Mucosa of gallbladder (tissue), 1 donor: ENCODE measurements around the gene FRG2C. TPM values are rescaled to one million over a fixed set of nuclear protein-coding genes. Genes with fewer than 3 reads are reported as not detected.
"Not testable (repeated sequence)": the region's sequence is repeated elsewhere in the genome, so short reads cannot be mapped to it uniquely, and the experiment has no call there.

ENCODE experiments used
- DNase-seq: peaks from one replicate; pipeline ENCODE4 v3.0.0-alpha.2; 2020; ENCODE audit warnings: low spot score
- total RNA-seq: library from RNA; stranded (reverse); gene quantifications from one replicate; pipeline ENCODE4 v1.2.1, GENCODE V29; 2021
- donor health status: DM: no; HTN: no; CAD: no.

The FRG2C gene
- not detected for total RNA-seq

DNA sequence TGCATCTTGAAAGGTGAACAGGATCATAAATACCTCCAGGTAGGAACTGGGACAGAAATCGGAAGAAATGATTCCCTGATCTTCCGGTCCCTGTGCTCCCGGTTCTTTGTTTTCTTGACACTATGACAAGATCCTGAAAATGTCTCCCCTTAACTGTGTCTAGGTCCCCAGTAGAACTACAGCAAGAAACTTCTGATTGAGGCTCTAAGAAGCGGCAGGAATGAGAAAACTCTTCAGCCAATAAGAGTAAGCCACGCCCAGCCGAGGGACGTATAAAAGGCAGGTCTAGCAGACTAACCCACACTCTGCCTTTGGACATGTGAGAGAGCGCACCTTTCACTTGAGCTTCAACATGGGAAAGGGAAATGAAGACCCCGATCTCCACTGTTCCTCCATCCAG is at the start of gene FRG2C:
Gene FRG2C, plus strand, starts transcription at position 301 of the 400 bp plus-strand sequence. Its CDS starts 52 bp downstream, at position 353.
- not testable (repeated sequence) for DNase-seq

DNA sequence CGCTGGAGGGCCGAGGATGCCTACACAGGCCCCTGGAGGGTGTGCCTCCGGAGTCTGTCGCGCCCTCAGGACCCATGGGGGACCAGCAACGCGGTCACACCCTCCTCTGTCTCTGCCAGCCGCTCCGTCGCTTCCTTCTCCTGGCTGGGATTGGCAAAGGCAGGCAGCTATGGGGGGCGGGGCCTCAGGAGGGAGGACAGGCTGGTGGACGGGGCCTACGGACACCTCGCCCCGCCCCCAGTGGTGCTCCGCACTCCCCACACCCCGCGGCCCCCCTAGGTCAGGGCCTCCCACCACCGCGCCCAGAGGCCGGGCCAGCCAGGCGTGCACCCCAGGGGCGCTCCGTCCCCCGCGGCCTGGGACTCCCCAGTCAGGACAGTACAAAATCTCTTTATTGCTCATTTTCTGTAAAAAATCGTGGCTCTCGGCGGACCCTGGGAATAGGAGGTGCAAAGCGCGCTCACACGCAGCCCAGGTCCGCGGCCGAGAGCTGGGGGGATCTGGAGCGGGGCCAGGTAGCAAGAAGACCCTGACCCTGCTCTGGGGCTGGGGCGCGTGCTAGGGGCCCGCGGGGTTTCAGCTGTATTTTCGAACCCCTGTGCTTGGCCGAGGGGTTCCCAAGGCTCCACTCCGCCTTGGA is 45.3 kb upstream of the FRG2C start:
- peak; percentile 66 for DNase-seq

DNA sequence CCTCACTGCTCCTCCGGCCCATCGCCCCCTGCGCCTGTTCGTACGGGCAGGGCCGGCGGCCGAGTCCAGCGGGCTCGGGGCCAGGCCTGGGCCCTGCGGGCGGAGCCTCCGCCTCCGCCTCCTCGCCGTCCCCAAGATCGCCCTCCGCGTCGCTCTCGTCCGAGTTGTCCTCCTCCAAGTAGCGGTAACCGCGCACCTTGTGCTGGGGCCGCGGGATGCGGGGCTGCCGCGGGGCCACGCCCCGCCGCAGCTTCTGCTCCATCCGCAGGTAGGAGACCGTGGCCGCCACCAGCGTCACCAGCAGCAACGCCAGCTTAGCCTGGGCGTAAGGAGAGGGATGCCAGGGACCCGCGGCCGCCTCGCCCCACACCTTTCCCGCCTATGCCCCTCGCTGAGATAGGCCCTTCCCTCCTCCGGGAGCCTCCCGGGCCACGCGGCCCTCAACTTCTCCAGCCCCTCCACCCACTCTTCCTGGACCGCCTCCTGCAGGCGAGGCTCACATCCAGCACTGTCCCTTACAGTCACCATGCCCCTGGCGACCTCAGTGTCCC is 44.6 kb upstream of the FRG2C start:
- not testable (repeated sequence) for DNase-seq

DNA sequence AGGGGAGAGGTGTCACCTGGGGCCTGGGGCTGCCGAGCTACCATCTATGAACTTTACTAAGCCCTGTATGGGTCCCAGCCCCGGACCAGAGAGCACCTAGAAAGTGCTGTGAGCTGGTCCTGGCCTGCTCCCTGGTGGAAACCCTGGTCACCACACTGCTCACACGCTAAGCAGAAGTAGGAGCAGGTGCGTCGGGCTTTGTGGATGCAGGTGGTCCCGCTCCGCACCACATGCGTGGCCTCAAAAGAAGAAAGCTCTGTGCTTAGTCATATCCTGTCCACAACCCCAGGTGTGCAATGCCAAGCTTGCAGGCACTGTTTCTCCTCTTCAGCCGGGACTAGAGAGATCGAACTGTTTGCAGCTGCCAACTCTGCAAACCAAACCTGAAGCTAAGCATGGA is 42.4 kb upstream of the FRG2C start:
- not testable (repeated sequence) for DNase-seq

DNA sequence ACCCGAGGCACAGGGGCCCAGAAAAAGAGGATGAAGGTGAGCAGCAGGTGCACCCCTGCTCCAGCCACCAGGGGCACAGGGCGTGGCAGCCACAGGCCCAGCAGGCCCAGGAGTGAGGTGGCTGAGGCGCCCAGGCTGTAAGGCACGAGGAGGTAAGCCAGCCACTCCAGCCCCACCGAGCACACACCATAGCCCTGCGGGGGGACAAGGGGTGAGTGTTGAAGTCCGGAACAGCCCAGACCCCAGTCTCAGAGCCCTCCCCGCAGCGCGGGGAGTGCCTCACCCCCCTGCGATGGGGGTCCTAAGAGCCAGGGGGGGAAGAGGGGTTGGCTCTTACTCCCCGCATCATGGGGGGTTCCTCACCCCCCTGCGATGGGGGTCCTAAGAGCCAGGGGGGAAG is 40.5 kb upstream of the FRG2C start:
- DNase-seq: not testable (repeated sequence)

DNA sequence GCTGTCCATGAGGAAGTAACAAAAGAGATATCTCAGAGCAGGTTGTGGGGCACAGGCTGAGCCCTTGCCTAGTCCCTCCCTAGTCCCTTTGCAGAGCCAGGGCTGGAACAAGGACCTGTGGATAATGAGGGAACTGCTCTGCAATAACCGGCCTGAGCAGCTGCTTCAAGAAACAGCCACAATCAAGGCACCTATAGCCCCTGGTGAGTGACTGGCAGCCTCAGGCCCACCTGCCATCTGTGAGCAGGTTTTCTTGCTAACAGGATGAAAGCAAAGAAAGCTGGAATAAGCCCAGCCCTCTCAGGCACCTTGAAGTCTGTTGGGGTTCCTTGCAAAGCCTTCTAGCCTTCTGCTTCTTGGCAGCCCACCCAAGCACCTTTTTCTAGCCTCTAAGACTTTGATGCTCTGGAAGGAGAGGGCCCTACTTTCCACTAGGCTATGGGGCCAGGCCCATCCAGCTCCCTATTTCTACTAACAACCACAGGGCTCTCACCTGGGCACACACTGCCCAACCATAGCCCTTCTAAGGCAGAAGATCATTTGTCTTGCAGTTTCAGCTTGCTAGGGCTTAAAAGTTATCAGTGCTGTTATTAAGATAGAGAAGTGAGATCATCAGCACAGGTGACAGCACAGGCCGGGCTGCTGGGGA is 33.1 kb upstream of the FRG2C start:
- DNase-seq: not testable (repeated sequence)

DNA sequence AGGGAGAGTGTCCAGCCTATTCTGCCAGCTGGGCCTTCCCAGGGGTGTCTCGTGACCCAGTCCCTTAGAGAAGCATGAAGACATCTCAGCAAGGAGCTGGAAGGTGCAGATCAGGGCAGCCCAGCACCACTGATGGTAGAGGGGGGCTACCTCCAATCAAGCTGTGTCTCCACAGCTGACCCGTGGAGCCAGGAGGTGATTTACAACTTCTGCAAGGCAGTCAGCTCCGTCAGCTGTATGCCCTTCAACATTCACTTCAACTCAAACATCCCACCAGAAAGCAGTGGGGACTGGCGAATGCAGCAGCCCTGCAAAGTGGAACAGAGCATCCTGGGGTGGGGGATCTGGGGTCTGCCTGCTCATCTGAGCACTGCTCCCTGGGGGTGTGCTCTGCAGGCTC is 32.6 kb upstream of the FRG2C start:
- no peak for DNase-seq

DNA sequence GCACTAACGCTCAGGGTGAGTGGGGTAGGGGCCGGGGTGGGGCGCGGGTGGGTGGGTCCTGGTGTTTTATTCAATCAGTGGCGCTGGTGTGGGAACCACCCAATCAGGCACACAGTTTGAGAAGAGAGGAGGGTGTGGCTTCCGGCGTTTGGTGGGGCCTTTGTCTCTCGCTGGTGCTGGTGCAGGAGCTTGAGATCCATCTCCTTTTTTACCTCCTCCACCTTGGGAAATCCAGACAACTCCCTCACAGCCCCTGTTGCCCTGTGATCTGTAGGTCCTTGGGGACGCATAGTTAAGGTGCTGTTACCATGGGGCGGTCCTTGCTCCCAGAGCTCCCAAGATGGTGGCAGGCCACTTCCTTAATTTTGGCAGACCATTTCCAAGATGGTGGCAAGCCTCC is 25.2 kb upstream of the FRG2C start:
- not testable (repeated sequence) for DNase-seq

DNA sequence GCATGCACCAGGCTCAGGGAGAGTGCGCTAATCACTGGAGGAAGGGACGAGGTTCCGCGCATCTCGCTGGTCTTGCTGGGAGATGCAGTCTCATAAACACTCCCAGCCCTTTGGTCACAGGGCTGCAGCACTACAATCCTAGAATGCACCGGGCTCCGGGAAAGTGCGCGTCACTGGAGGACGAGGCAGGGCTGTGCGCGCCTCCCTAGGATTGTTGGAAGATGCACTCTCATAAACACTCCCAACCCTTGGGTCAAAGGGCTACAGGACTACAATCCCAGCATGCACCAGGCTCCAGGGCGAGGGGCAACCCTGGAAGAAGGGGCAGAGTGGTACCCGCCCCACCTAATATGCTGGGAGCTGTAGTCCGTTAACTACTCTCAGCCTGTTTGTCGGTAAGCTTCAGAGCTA is 23.0 kb upstream of the FRG2C start:
- peak; percentile 90 for DNase-seq

DNA sequence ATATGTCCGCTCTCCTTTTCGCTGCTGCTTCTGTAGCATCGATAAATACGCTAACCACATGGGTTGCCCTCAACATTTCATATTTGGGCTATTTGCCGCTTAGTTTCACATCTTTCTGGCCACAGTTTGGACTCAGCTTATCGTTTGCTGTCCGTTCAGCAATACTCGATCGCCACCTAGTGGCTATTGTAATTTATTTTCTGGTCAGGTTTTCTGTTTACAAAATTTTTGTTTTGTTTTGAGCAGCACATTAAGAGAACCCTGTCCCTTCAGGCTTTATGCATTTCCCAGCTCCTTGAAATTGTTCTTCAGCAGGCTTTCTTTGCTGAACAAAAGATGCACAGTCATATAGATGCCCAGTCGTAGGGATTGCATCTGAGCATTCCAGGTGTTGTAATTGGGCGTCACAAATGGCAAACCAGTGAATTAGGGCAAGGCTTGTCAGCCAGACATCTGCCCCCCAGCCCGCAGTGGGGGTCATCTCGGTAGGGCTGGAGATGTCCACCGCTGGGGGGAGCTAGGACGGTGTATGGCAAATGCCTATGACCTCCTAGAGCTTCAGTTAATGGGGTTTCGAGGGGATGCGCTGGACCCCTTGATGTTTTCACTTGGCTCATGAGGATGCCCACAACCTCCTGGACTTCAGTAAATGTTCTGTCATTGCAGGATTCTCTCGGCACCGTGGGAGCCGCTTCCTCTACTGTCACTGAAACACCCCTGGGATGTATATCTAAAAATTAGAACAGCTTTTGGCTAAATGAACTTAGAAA is 20.9 kb upstream of the FRG2C start:
- not testable (repeated sequence) for DNase-seq

DNA sequence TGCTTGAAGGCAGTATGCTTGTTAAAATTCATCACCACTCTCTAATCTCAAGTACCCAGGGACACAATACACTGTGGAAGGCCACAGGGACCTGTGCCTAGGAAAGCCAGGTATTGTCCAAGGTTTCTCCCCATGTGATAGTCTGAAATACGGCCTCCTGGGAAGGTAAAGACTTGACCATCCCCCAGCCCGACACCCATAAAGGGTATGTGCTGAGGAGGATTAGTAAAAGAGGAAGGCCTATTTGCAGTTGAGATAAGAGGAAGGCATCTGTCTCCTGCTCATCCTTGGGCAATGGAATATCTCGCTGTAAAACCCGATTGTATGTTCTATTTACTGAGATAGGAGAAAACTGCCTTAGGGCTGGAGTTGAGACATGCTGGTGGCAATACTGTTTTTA is 18.6 kb upstream of the FRG2C start:
- not testable (repeated sequence) for DNase-seq

DNA sequence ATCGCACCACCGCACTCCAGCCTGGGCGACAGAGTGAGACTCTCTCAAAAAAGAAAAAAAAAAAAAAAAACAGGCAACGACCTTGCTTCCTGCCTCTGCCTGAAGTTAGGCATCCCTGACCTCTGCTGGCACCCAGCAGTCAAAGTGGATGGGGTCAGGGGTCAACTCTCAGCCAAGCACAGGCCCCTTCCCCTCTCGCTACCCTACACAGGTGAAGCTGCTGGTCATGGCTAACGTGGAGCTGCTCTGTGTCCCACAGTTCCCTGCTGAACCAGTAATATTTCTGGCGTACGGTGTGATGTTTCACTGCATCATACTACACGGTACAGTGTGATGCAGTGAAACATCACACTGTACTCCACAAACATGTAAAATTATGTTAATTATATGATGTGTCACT is 13.9 kb upstream of the FRG2C start:
- DNase-seq: no peak

DNA sequence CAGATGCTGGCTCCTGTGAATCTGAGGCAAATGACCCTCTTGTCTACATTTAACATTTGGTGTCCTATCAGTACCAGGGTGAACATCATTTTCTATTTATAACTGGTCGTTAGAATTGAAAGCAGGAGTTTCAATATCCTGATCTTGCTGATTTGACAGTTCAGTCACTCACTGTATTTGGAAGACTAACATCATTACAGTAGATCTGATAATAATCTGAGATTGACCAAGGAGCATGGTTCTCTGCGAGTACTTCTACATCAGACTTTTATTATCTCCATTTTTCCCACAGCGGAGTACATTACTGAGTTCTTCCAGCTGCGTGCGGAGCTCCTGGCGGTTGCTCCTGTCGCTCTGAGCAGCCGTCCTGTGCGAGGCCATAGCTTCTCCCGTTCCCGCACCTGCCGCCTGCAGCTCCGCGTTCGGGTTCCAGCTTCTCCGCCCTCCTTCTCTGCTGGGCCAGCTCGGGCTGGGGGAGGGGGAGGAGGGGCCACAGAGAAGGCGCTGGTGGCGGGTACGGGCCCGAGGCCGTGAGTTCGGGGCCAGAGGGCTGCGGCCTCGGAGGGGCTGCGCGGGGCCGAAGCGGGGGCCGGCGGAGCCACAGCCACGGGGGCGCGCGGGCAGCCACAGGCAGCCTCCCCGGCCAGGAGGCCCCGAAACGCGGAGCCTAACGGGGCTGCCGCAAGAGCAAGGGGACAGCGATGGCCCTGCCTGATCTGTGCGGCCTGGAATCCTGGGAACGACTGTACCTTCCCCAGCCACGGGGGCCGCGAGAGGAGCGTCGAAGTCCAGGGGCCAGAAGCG is 8.8 kb upstream of the FRG2C start:
- DNase-seq: not testable (repeated sequence)

DNA sequence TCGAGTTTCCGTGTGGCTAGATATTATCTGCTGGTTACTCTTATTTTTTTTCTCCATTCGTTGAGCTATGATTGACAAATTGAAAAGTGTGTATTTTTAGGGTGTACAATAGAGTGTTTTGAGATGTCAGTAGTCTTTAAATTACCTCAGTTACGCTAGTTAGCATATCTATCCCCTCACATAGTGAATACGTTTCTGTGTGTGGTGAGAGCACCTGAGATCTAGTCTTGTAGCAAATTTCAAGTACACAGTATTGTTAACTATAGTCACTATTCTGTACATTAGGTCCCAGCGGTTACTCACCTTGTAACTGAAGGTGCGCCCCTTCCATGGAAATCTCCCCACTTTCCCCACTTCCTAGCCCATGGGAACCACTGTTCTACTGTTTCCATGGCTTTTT is 8.2 kb upstream of the FRG2C start:
- not testable (repeated sequence) for DNase-seq

DNA sequence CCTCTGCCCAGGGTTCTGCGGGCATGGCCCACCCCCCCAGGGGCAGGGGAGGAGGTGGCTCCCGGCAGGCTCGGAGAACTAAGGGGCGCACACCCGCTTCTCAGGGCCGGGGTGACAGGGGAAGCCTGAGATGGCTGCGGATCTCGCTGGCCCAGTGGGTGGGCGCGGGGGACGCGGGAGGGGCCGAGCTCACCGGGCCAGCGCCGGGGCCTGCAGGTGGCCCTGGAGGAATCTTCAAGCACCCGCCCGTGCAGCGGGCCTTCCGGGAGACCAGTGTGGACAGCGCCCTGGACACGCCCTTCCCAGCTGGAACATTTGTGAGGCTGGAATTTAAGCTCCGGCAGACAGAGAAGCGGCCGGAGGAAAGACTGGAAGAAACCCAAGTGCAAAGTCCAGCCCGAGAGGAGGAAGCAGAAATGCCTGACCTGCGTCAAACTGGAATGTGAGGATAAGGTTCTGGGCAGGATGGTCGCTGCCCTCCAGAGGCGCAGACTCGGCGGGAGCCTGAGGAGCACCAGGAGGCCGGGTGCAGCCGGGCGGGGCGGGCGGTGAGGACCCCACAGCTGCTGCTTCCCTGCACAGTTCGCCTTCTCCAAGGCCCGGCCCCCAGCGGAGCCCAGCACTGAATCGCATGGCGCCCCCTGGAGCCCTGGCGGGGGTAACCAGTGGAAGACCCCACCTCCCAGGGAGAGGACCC is 5.6 kb upstream of the FRG2C start:
- DNase-seq: peak; percentile 78

DNA sequence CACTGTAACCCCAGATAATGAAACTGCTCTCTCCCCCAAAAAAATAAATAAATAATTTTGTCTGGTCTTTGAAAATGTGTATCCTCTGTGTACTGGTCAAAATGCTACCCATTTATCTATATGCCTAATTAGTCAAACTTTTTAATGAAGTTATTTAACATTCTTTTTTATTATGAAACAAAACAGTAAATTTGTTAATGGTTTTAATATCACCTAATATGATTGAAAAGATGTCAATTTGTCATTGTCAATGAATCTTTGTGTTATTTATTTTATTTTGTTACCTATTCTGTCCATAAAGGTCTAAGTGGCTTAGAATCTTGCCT is 5.1 kb upstream of the FRG2C start:
- not testable (repeated sequence) for DNase-seq

DNA sequence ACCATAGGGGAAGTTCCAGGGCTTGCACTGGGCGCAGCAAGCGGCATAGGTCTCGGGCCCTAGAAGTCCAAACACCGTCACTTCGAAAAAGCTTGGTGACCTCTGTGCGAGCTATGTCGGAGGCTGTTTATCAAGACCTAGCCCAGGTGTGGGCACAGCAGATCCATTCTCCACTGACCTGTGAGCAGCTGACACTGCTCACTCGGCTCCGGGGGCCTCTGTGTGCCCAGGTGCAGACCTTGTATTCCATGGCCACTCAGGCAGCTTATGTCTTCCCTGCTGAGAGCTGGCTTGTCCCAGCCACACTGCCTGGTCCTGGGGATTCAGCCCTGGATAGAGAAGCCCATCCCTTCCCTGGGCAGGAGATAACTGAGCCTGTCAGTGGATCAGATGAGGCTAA is 1.5 kb downstream of the FRG2C start:
- not testable (repeated sequence) for DNase-seq

DNA sequence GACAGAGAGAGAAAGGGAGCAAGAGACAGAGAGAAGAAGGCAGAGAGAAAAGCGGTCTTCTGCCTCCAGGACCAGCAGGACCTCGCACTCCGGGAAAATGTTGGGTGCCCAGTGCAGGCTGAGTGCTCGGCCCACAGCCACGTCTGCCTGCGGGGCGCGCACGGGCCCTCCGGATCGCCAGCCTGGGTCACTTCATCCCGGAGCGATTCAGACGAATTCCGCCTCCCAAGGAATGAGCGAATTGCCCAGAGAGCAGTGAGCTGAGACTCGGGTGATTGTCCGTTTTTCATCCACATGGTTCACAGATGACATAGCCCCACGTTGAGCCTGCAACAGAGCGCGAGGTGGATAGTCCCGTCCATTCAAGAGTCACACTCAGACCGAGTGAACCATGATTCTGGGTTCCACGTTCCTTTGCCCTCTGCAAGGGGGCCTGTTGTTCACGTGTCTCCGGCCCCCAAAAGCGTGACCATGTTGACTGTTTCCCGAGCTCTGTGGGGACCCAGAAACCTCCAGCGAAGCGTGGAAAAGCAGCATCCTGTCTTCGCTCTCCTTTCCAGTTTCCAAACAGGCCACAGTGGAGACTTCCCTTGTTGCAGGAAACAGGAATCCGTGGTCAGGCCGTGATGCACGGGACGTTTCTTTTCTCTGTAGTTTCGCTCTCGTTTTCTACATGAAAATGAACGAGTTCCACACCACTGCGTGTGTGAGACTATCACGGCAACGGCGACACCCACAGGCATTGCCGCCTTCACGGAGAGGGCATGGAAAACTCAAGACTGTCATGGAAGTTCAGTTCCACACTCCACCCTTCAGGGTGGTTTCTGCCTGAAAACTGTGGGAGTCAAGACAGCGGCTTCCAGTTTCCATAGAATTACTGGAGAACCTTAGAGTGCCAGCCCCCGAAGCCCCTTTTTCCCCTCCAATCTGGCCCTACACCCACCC is 3.9 kb downstream of the FRG2C start:
- DNase-seq: not testable (repeated sequence)

DNA sequence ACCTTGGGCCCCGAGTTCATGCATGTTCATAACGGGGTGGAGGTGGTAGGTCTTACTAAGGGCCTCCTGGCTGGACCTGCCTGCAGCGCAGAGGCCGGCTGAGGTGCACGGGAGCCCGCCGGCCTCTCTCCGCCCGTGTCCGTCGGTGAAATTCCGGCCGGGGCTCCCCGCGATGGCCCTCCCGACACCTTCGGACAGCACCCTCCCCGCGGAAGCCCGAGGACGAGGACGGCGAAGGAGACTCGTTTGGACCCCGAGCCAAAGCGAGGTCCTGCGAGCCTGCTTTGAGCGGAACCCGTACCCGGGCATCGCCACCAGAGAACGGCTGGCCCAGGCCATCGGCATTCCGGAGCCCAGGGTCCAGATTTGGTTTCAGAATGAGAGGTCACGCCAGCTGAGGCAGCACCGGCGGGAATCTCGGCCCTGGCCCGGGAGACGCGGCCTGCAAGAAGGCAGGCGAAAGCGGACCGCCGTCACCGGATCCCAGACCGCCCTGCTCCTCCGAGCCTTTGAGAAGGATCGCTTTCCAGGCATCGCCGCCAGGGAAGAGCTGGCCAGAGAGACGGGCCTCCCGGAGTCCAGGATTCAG is 4.7 kb downstream of the FRG2C start:
- peak; percentile 85 for DNase-seq
